Upper lobe of right lung (tissue), 1 donor: ENCODE data around the gene DCP1B. TPM values are rescaled to one million over a fixed set of nuclear protein-coding genes. Genes with fewer than 3 reads are reported as not detected.
A peak's percentile ranks its signal among the peaks of the same experiment; 100 is the strongest.

Experiments used
- ATAC-seq: fragments of 200-7000 bp; cut with Tn5 transposase; one replicate; pipeline ENCODE4 v1.9.1; 2020; ENCODE audit warnings: mild to moderate bottlenecking, moderate library complexity
- DNase-seq: peaks from one replicate; pipeline ENCODE4 v3.0.0-alpha.2; 2020
- H3K27ac ChIP-seq: fragments of 200-600 bp; one replicate; pipeline ENCODE4 v1.8.0; 2022
- H3K27me3 ChIP-seq: fragments of 200-600 bp; one replicate; pipeline ENCODE4 v1.8.0; 2022; ENCODE audit warnings: mild to moderate bottlenecking
- H3K36me3 ChIP-seq: fragments of 200-600 bp; one replicate; pipeline ENCODE4 v1.8.0; 2022
- H3K4me1 ChIP-seq: fragments of 200-600 bp; one replicate; pipeline ENCODE4 v1.8.0; 2022
- H3K4me3 ChIP-seq: fragments of 200-600 bp; one replicate; pipeline ENCODE4 v1.8.0; 2022; ENCODE audit warnings: mild to moderate bottlenecking
- H3K9me3 ChIP-seq: fragments of 200-600 bp; one replicate; pipeline ENCODE4 v1.8.0; 2022
- CTCF ChIP-seq: fragments of 200-600 bp; IDR thresholded peaks from one replicate; pipeline ENCODE4 v1.8.0; 2022; ENCODE audit warnings: antibody characterized with exemption
- intact Hi-C: fragments of 100-400 bp; cut with DNase I; formaldehyde crosslinking; loops from one replicate; pipeline ENCODE4 v1.11.0; 2022
- total RNA-seq: library from RNA; stranded (reverse); fragmentation: NEBNext Ultra II Directional; extraction: Animal tissue kit (Norgen Biotek cat#: 25700); gene quantifications from one replicate; pipeline ENCODE4 v1.2.1, GENCODE V29; 2021
- donor health status: DM: no; HTN: yes; CAD: no; lungs with severe emphysema.

DCP1B gene
- total RNA-seq, 1 donor from 2014 or later: 12.8 TPM

- DNase-seq (no peak), ATAC-seq (no peak)
- no peaks in the 10 kb centered on the region for H3K4me1 ChIP-seq
Measured at GRCh38 chr12:1912580-1913376, 91.5 kb downstream of the DCP1B start.

DNA sequence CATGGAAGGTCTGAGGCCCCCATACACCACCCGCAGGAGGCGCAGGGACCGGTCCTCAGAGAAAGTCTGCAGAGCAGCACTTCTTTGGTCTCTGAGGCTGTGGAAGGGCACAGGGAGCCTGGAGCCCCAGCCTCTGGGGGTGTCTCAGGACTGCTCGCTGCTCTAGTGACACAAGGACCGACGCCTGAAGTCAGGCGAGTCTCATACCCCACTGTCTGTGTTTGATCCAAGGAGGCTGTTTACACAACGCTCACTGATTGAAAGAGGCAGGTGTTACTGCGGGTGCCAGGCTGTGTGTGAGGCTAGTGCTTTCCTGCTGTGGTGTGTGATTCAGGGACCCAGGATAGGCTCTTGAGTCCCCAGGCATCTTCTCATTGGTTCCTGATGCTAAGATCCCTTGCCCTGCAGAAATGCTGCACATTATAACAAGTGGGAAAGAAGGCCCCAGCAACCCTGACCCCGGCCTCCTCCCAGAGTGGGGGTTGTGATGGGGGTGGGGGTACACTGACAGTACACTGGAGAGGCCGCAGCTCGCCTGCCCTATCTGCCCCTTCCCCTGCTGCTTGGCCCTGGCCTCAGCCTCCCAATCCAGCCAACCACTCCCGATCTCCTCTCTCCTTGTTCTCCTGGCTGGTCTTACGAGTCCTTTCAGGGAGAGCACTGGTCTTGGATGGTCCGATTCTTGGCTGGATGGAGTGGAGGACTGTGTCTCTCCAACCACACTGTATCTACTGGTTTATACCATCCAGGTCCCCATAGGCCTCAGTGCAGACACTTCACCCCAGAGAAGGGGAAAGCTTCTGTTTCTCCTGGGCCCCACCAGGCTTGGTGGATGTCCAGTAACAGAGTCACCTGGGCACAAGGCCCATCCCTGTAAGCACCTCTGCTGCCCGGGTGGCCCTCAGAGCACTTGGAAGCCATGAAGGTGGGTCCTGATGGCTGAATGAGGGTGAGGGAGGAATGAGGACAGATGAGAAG lies 92.4 kb downstream of the DCP1B start:
- no peak for DNase-seq
- TF ChIP-seq CTCF: no peak
- no peaks in the 10 kb centered on the region for H3K36me3 ChIP-seq

More at GRCh38 chr12:1912580-1913376, 91.5 kb downstream of the DCP1B start:
- no peaks in the 10 kb centered on the region for H3K9me3 ChIP-seq
- H3K27me3 ChIP-seq: peaks cover 12% of the 10 kb centered on the region
- no peak overlapping the region for H3K4me3 ChIP-seq
- intact Hi-C loops: no loop called here
- H3K36me3 ChIP-seq: no peaks in the 10 kb centered on the region
- TF ChIP-seq CTCF: no peak
- H3K27ac ChIP-seq: no peak overlapping the region

DNA sequence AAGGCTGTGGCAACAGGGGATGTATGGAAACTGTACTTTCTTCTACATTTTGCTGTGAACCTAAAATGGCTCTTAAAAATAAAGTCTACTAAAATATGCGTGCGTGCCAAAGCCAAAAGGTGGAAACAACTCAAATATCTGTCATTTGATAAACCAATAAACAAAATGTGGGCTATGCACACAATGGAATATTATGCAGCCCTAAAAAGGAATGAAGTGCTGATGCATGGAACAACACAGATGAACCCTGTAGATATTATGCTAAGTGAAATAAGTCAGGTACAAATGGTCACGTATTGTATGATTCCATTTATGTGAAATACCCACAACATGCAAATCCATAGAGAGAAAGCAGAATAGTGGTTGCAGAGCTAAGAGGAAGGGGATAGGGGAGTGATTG lies 93.8 kb downstream of the DCP1B start:
- peaks cover 12% of the 10 kb centered on the region for H3K27me3 ChIP-seq
- intact Hi-C loops: no loop called here
- H3K9me3 ChIP-seq: peaks cover 3% of the 10 kb centered on the region
- DNase-seq (no peak), ATAC-seq (no peak)
- H3K27ac ChIP-seq: no peak overlapping the region
- H3K4me1 ChIP-seq: no peaks in the 10 kb centered on the region
- no peaks in the 10 kb centered on the region for H3K36me3 ChIP-seq
- no peak overlapping the region for H3K4me3 ChIP-seq
- no peak for TF ChIP-seq CTCF

More for the DNA sequence above, 92.4 kb downstream of the DCP1B start:
- intact Hi-C loops: no loop called here
- Histone ChIP-seq H3K9me3 (no peaks in the 10 kb centered on the region), H3K27me3 (peaks cover 12% of the 10 kb centered on the region), H3K27ac (no peak overlapping the region), H3K4me3 (no peak overlapping the region), H3K4me1 (no peaks in the 10 kb centered on the region)
- no peak for ATAC-seq

- Histone ChIP-seq H3K27ac (no peak overlapping the region), H3K4me3 (no peak overlapping the region), H3K36me3 (no peaks in the 10 kb centered on the region), H3K4me1 (no peaks in the 10 kb centered on the region), H3K9me3 (peaks cover 16% of the 10 kb centered on the region), H3K27me3 (peaks cover 12% of the 10 kb centered on the region)
- TF ChIP-seq CTCF: no peak
- intact Hi-C loops: no loop called here
- no peak for ATAC-seq
- DNase-seq: peak; percentile 50
Measured at GRCh38 chr12:1908758-1909157, 95.5 kb downstream of the DCP1B start.

DNA sequence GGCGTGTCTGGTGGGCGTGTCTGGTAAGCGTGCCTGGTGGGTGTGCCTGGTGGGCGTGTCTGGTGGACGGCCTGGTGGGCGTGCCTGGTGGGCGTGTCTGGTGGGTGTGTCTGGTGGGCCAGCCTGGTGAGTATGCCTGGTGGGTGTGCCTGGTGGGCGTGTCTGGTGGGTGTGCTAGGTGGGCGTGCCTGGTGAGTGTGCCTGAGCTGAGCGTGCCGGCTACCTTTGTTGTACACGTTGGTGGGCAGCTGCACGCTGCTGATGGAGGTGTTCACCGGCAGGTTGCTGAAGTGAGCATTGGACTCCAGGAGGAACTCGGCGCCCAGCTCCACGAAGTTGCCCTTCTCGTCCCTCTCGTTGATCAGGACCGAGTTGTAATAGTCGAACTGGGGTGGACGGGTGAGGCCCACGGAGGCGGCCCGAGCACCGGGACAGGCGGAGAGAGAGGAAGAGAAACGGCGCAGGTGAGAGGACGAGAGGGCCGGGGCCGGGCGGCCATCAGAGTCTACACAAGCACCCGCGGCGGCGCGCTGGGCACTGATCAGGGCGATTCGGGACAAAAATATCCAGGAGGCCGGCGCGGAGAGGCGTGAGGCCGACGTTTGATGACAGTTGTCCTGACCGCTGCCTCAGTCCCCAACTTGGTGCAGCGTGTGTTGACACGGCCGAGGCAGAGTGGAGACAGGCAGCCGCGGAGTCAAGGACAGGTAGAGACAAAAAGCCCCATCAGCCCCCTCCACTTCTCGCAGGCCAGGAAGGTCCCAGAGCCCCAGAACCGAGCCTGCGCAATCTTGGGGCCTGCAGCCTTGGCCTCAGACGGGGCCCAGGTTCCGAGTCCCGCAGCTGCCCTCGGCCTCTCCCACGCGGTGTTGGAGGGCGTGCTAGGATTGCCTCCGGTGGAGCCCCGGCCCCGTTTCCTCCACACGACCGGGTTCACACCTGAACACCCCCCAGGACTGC lies 96.3 kb downstream of the DCP1B start:
- ATAC-seq (peak; percentile 57), DNase-seq (peak; percentile 65)
- no peak for TF ChIP-seq CTCF
- Histone ChIP-seq H3K4me1 (no peaks in the 10 kb centered on the region), H3K36me3 (no peaks in the 10 kb centered on the region), H3K9me3 (peaks cover 16% of the 10 kb centered on the region), H3K27ac (no peak overlapping the region), H3K27me3 (peaks cover 12% of the 10 kb centered on the region), H3K4me3 (peak overlapping the region; percentile 11)
- intact Hi-C loops: no loop called here
